ENCODE measurements around the gene NPW.

GRCh38 chr16:1974157-1975070 is 45.2 kb upstream of the NPW start:
- TF ChIP-seq ZNF274 (IDR thresholded peaks at IDR 0.05; ENCODE audit: low read depth, low read length) (no peak), YY1 (IDR thresholded peaks at IDR 0.05; ENCODE audit: insufficient read depth, insufficient read length) (no peak), SUZ12 (IDR thresholded peaks at IDR 0.05; ENCODE audit: extremely low read depth, insufficient read depth, insufficient read length) (no peak)
